NCI-H2171 treated with DMSO at 0.1 percent for 48 hours (cell line): ENCODE measurements around the gene HSPA1B.
"Not testable (repeated sequence)": the region's sequence is repeated elsewhere in the genome, so short reads cannot be mapped to it uniquely, and the experiment has no call there.

Source experiments
- DNase-seq: peaks from one replicate; lab custom pipeline; 2025; lab: John Stamatoyannopoulos, UW

HSPA1B gene

DNA sequence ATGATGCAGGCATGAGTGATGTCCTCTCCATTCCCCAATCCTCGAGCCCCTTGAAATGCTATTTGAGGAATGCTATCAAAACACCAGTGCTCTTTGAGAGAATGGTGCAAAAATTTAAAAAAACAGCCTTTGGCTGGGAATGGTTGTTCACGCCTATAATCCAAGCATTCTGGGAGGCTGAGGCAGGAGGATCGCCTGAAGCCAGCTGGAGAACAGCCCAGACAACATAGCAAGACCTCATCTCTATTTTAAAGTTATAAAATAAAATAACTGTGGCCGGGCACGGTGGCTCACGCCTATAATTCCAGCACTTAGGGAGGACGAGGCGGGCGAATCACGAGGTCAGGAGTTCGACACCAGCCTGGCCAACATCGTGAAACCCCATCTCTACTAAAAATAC lies 27.8 kb upstream of the HSPA1B start:
- DNase-seq, result no peak

DNA sequence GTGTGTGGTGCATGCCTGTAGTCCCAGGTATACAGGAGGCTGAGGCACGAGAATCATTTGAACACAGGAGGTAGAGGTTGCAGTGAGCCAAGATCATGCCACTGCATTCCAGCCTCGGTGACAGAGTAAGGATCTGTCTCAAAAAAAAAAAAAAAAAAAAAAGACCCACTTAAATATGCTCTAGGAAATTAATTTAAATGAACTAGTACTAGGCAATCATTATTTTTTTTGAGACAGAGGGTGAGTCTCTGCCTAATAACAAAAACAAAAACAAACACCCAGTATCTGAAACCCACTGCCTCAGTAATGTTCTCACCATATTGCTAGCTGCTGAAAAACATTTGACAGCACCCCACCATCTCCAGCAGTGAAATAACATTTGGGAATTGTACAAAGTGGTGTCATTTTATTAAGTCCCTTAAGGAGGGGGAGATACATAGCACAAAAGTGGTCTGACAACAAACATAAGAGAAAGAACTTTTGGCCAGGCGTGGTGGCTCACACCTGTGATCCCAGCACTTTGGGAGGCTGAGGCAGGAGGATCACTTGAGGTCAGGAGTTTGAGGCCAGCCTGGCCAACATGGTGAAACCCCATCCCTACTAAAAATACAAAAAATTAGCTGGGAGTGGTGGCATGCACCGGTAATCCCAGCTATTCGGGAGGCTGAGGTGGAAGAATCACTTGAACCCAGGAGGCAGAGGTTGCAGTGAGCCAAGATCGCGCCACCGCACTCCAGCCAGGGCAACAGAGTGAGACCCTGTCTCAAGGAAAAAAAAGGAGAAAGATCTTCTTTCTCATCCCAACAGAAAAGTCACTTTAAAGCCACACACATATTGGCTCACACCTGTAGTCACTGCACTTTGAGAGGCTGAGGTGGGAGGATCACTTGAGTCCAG lies 26.3 kb upstream of the HSPA1B start:
- DNase-seq, result not testable (repeated sequence)

DNA sequence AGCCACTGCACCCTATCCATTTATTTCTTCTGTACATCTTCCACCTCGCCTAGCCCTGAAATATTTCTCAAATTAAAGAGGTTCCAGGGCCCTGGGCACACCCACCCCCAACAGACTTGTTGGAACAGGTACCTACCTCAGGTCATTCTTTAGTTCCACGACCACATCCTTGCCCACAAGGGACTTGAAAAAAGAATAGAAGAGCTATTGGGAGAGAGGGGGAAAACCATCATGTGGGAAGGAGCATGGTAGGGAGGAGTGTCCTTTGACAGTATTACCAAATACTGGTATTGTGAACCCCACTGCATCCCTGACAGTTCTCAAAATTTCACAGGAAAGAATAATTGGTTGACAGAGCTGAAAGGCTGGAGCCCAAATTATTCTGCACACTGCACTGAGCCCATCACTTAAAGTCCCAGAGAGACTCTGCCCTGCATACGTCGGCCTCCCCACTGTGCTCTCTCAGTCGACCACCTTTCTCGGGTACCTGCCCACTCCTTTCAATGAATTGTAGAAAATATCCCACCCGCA lies 21.5 kb upstream of the HSPA1B start:
- no peak for DNase-seq

DNA sequence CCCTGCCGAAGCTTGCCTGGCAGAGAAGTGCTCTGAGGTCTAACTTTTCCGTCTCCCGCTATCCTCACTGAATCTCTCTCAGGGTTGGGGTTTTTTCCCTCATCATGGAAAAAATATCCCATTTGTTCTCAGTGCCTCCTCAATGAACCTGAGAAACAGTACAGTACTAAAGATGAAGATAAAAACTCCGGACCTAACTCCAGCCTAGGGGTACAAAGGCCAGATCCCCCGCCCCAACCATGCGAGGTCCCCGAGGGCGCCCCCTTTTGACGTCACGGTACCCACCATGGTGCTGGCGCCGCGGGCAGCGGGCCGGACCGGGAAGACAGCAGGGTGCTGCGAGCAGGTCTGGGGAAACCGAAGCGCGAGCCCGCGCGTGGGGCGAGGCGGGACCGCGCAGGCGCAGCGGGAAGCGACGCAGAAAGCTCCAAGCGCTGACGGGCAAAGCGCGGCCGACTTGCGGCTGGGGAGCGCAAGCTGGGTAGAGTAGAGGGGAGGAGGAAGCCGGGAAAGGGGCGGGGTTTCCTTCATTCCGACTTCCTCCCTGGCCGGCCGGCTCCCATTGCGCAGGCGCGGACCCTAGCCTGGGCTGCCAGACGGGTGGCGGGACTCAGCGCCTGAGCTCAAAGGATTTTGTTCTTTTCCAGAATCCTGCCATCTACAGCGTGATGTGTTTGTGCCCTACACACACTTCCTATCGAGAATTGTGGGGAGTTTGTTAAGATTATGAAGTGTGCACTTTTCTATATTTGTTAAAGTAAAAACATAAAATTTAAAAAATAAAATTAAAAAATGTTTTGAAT lies 20.9 kb upstream of the HSPA1B start, which contains the start of gene LSM2:
LSM2 (minus strand) TSS at position 497 of the 803 bp plus-strand sequence; CDS start at position 288, 209 bp downstream.
- DNase-seq, result peak; percentile 98

DNA sequence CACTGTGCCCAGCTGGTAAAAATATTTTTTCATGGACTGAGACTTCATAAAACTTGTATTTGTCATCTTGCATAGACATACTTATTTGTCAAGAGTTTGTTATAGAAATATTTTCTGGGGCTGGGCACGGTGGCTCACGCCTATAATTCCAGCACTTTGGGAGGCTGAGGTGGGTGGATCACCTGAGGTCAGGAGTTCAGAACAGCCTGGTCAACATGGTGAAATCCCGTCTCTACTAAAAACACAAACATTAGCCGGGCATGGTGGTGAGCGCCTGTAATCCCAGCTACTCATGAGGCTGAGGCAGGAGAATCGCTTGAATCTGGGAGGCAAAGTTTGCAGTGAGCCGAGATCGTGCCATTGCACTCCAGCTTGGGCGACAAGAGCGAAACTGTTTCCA lies 18.9 kb upstream of the HSPA1B start:
- DNase-seq, result not testable (repeated sequence)

DNA sequence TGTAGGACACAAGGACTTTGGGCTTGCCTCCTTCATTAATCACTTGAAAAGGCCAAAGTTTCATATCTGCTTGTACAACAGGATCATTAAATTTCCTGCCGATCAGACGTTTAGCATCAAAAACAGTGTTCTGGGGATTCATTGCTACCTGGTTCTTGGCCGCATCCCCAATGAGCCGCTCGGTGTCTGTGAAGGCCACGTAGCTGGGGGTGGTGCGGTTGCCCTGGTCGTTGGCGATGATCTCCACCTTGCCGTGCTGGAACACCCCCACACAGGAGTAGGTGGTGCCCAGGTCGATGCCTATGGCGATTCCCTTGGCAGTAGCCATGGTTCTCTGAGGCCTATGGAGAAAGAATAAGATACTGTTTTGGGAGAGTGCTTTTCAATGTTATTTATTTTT lies 15.9 kb upstream of the HSPA1B start:
- DNase-seq, result no peak

DNA sequence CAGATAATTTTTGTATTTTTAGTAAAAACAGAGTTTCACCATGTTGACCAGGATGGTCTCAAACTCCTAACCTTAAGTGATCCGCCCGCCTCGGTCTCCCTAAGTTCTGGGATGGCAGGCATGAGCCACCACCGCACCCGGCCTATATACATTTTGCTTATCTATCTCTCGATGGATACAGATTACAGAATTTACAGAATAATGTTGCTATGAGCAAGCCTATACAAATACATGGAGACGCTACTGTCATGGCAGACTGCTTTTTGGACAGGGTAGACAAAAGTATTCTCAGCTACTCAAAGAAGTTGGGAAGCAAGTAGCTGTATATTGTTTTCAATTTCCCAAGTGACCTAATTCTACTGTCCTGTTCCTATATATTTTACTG lies 14.1 kb upstream of the HSPA1B start:
- DNase-seq, result no peak

DNA sequence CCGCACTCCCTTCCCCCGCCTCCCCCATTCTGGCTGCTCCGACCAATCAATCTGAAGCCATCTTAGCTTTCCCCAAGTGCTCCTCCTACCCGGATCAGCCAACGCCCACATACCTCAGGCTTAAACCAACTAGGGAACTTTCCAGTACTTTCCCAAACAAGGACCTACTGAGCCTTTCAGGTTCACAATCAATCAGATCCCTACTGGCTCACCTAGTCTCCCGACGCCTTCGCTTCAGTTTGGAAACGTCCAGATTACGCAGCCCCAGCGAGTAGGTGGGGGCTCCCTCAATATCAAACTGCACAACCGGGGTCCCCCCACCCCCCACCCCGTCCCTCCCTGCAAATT lies 12.9 kb upstream of the HSPA1B start:
- DNase-seq, result no peak

DNA sequence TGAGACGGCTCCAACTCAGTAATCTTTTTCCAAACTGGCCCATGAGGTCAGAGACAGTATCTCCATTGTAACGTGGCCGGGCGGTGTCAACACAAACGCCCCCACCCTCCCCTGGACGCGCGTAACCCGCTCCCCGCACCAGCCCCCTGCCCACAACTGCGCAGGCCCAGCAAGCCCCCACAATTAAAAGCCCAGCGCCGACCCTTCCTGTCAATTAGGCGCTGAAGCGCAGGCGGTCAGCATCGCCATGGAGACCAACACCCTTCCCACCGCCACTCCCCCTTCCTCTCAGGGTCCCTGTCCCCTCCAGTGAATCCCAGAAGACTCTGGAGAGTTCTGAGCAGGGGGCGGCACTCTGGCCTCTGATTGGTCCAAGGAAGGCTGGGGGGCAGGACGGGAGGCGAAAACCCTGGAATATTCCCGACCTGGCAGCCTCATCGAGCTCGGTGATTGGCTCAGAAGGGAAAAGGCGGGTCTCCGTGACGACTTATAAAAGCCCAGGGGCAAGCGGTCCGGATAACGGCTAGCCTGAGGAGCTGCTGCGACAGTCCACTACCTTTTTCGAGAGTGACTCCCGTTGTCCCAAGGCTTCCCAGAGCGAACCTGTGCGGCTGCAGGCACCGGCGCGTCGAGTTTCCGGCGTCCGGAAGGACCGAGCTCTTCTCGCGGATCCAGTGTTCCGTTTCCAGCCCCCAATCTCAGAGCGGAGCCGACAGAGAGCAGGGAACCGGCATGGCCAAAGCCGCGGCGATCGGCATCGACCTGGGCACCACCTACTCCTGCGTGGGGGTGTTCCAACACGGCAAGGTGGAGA lies 12.3 kb upstream of the HSPA1B start, which contains the start of the genes HSPA1A and HSPA1L:
HSPA1A (plus strand) TSS at position 519 of the 814 bp plus-strand sequence; CDS start at position 733, 214 bp downstream.
HSPA1L (minus strand) TSS at position 259 of the 814 bp plus-strand sequence. CDS start 3,311 bp downstream, outside the sequence.
- DNase-seq, result no peak

DNA sequence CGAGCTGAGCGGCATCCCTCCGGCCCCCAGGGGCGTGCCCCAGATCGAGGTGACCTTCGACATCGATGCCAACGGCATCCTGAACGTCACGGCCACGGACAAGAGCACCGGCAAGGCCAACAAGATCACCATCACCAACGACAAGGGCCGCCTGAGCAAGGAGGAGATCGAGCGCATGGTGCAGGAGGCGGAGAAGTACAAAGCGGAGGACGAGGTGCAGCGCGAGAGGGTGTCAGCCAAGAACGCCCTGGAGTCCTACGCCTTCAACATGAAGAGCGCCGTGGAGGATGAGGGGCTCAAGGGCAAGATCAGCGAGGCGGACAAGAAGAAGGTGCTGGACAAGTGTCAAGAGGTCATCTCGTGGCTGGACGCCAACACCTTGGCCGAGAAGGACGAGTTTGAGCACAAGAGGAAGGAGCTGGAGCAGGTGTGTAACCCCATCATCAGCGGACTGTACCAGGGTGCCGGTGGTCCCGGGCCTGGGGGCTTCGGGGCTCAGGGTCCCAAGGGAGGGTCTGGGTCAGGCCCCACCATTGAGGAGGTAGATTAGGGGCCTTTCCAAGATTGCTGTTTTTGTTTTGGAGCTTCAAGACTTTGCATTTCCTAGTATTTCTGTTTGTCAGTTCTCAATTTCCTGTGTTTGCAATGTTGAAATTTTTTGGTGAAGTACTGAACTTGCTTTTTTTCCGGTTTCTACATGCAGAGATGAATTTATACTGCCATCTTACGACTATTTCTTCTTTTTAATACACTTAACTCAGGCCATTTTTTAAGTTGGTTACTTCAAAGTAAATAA lies 10.2 kb upstream of the HSPA1B start:
- not testable (repeated sequence) for DNase-seq

DNA sequence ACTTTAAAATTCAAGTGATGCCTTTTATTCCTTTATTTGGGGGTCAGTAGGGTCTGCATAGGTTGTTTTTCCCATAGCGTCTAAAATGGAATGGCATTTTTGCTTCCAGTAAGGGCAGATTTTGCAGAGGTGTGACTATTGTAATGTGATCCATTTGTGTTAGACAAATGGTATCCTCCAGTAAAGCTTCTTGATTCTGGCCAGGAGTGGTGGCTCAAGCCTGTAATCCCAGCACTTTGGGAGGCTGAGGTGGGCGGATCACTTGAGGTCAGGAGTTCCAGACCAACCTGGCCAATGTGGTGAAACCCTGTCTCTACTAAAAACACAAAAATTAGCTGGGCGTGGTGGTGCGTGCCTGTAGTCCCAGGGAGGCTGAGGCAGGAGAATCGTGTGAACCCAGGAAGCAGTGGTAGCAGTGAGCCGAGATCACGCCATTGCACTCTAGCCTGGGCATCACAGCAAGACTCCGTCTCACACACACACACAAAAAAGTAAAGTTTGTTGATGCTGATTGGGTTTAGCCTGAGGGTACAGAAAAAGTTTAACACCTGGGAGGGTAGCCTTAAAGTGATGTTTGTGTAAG lies 9.5 kb upstream of the HSPA1B start:
- DNase-seq, result not testable (repeated sequence)

DNA sequence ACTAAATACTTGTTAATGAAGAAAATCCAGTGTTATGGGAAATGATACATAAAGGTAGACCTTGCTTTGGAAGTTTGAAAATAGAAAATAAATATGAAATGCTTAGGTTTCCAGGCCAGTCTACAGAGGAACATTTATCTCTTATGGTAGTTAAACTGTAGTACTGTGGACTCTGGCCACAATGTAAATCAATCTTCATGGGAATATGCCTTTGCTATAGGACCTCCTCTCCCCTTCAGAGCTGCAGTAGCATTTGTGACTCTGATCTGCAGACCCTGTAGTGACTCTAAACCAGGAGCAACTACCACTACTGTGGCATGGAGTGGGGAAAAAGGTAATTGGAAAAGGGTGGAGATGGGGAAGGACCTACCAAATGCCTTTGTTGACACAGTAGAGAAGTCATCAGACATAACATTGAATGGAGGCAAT lies 7.7 kb upstream of the HSPA1B start:
- DNase-seq, result no peak

DNA sequence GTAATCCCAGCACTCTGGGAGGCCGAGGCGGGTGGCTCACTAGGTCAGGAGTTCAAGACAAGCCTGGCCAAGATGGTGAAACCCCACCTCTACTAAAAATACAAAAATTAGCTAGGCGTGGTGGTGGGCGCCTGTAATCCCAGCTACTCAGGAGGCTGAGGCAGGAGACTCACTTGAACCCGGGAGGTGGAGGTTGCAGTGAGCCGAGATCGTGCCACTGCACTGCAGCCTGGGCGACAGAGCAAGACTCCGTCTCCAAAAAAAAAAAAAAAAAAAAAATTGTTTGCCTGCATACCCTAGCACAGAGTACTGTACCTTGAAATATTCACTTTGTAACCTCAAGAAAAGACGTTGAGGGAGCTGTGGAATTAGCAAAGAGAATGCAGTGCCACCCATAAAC lies 7.1 kb upstream of the HSPA1B start:
- not testable (repeated sequence) for DNase-seq

DNA sequence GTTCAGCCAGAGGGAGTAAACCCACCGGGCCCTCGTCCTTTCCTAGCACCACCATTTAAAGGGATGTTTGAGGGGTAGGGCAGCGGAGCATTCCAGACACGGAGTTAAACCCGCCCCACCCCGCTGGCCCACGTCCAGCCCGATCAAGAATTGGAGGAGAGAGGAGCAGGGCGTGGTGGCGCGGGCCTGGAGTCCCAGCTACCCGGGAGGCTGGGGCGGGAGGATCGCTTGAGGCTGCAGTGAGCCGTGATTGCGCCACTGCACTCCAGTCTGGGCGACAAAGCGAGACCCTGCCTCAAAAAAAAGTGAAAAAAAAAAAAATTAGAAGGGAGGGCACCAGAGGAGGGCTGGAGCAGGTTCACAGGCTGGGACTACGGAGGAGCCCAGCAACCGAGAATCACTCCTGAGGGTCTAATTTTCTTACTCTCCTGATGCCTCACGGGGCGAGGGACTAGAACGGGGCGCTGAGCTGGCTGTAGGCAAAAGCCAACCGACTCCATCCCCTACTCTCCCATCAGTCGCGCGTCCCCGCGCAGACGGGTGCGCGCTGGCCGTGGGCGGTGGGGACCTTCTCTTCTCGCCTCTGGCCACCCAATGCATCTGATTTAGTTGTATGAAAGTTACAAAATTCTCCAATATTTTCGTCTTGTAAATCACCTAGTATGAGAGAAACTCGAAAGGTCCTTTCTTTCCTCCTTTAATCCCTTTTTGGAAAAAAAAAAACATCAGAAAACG lies 6.1 kb upstream of the HSPA1B start:
- no peak for DNase-seq

DNA sequence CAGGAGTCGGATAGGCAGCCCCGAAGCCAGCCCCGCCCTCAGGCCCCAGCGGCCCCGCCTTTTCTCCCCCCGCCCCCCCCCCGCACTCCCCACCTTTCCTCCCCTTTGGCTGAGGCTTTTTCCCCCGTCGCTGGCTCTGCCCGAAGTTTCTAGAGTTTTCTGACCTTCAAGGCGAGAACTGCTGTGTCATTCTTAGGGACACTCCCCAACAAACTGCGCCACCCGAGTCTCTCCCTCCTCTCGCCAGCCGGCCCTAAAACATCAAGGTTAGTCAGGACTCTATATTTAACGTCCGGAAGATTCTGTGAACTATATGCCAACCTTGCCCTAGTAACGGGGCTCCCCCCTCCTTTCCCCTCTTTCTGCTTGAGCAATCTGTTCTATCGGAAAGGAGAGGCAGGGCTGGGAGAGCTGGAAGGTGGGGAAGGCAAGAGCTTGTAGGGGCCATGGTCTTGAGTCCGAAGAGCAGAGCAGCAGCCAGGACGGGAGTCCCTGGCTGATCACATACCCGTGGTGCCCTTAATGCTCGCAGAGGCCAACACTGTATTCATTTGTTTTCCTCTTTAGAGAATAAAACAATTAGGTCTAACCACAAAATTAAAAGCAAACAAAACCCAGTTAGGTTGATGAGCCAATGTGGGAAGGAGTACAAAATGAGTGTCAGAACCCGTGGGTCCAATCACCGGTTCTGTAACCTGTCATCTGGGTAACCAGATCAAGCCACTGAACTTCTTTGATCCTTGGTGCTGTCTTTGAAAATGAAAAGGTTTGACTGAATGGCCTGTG lies 5.3 kb upstream of the HSPA1B start:
- no peak for DNase-seq

DNA sequence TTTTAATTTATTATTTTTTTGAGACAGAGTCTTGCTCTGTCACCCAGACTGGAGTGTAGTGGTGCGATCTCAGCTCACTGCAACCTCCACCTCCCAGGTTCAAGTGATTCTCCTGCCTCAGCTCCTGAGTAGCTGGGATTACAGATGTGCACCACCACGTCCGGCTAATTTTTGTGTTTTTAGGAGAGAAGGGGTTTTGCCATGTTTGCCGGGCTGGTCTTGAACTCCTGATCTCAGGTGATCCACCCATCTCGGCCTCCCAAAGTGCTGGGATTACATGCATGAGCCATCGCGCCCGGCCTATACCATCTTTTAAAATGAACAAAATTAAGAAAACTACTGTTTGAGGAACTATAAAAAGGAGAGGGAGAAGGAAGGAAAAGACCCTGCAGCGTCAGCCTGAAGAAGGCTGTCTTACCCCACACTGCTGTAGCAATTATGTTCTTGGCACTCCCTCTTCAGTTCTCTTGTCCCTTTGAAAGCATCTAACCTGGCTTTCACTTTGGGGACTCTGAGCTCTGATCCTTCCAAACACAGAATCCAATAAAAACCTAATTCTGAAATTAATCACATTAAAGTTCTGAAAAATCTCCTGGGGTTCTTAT lies 3.8 kb upstream of the HSPA1B start:
- not testable (repeated sequence) for DNase-seq

DNA sequence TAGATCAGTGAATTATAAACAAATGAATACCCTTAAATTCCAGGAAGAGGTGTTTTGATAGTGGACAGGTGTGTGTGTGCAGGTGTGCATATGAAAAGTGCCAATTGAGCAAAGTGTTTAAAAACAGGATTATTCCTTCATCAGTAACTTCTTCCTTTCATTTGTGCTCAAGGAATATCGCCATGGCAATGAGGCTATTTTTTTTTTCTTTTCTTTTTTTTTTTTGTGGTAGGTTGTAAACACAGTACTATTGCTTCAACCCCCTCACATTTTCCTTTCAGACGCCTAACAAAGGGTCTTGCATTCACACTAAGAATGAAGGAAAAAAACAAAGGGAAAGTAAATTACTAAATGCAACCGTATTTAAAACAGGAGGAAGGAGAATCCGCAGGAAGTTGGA lies 2.0 kb upstream of the HSPA1B start:
- DNase-seq, result no peak

DNA sequence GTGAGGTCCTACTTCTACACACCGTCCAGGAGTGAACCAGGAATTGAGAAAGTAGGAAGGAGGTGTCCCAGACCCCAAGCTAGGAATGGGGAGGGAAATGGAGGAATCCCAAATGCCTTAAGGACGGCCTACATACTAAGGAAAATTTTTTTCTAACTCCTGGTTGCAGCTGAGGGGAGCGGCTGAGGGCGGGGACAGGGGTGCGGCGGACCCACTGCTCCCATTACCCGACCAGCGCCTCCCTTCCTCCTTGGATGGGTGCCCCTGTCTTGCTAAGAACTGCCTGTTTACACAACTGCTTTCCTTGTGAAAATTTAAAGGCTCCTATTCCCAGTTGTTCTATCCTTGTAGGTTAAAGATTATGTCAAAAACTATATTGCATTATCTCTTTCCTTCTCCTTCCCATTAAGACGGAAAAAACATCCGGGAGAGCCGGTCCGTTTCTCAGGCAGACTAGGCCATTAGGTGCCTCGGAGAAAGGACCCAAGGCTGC lies 699 bp upstream of the HSPA1B start:
- peak; percentile 97 for DNase-seq
